ENCODE results near the gene TTLL9. TPM values are rescaled to one million over a fixed set of nuclear protein-coding genes. Genes with fewer than 3 reads are reported as not detected.

The TTLL9 gene
- total and polyA plus RNA-seq, 8 donors, result 0.15 to 0.43 (median 0.18) TPM; not detected in 5

GRCh38 chr20:31839782-31840487 lies 30.5 kb upstream of the TTLL9 start:
- H3K4me1 ChIP-seq, result peaks cover 19 to 63% (median 26%) of the 10 kb centered on the region in 4 donors
- WGBS, 5 donors, result 66 to 80% (median 72%) methylated on average over 5 of the region's 5 CpGs
- DNase-seq, result no peak
- no peak overlapping the region for H3K27ac ChIP-seq
- intact Hi-C loops (cut with DNase I; ENCODE audit: low total_unique reads), result no loop called here
- TF ChIP-seq POLR2AphosphoS5 (IDR thresholded peaks at IDR 0.05) (no peak), CTCF (IDR thresholded peaks at IDR 0.05) (no peak), EP300 (IDR thresholded peaks at IDR 0.05) (no peak), POLR2A (IDR thresholded peaks at IDR 0.05) (no peak)
- no peak overlapping the region for H3K4me3 ChIP-seq
- no peaks in the 10 kb centered on the region for H3K27me3 ChIP-seq
- no peaks in the 10 kb centered on the region for H3K9me3 ChIP-seq
- H3K36me3 ChIP-seq, result no peaks in the 10 kb centered on the region

- TF ChIP-seq EP300 (IDR thresholded peaks at IDR 0.05), result no peak
- TF ChIP-seq POLR2A (IDR thresholded peaks at IDR 0.05), result no peak
- TF ChIP-seq POLR2AphosphoS5 (IDR thresholded peaks at IDR 0.05), result no peak
- no peak for TF ChIP-seq CTCF (IDR thresholded peaks at IDR 0.05)
- WGBS, 5 donors, result 67 to 79% (median 77%) methylated on average over 15 of the region's 15 CpGs
- intact Hi-C loops (cut with DNase I; ENCODE audit: low total_unique reads), result no loop called here
- DNase-seq, result no peak
- Histone ChIP-seq H3K4me1 (peaks cover 12 to 60% (median 20%) of the 10 kb centered on the region in 4 donors), H3K9me3 (no peaks in the 10 kb centered on the region), H3K27me3 (no peaks in the 10 kb centered on the region), H3K36me3 (no peaks in the 10 kb centered on the region), H3K27ac (peak overlapping the region in 3 of 5 donors; percentile 15 to 55 (median 27)), H3K4me3 (no peak overlapping the region)
Measured at GRCh38 chr20:31840906-31841816, 29.3 kb upstream of the TTLL9 start.

GRCh38 chr20:31841928-31842327 lies 28.5 kb upstream of the TTLL9 start:
- Histone ChIP-seq H3K27ac (peak overlapping the region in 4 of 5 donors; percentile 13 to 55 (median 21)), H3K36me3 (no peaks in the 10 kb centered on the region), H3K4me1 (peaks cover 7 to 53% (median 15%) of the 10 kb centered on the region in 4 donors), H3K9me3 (no peaks in the 10 kb centered on the region), H3K27me3 (no peaks in the 10 kb centered on the region), H3K4me3 (no peak overlapping the region)
- TF ChIP-seq EP300 (IDR thresholded peaks at IDR 0.05) (no peak), POLR2A (IDR thresholded peaks at IDR 0.05) (no peak), POLR2AphosphoS5 (IDR thresholded peaks at IDR 0.05) (no peak), CTCF (IDR thresholded peaks at IDR 0.05) (no peak)
- peak in 1 of 2 donors; percentile 65 for DNase-seq
- intact Hi-C loops (cut with DNase I; ENCODE audit: low total_unique reads), result no loop called here
- WGBS, 5 donors, result 32 to 49% (median 41%) methylated on average over 4 to 8 of the region's 8 CpGs

- intact Hi-C loops (cut with DNase I; ENCODE audit: low total_unique reads), result no loop called here
- peaks cover 7 to 46% (median 15%) of the 10 kb centered on the region in 4 donors for H3K4me1 ChIP-seq
- H3K27me3 ChIP-seq, result no peaks in the 10 kb centered on the region
- no peak overlapping the region for H3K4me3 ChIP-seq
- TF ChIP-seq POLR2A (IDR thresholded peaks at IDR 0.05) (no peak), EP300 (IDR thresholded peaks at IDR 0.05) (no peak), POLR2AphosphoS5 (IDR thresholded peaks at IDR 0.05) (no peak), CTCF (IDR thresholded peaks at IDR 0.05) (no peak)
- WGBS, 5 donors, result 36 to 58% (median 53%) methylated on average over 5 to 12 of the region's 12 CpGs
- no peaks in the 10 kb centered on the region for H3K9me3 ChIP-seq
- H3K36me3 ChIP-seq, result no peaks in the 10 kb centered on the region
- H3K27ac ChIP-seq, result peak overlapping the region in 4 of 5 donors; percentile 13 to 55 (median 28)
- DNase-seq, result peak in 1 of 2 donors; percentile 81
Measured at GRCh38 chr20:31842471-31843157, 27.8 kb upstream of the TTLL9 start.

Measured in stomach (tissue), 9 donors.